Stimulated activated CD4-positive, alpha-beta T cell treated with anti-CD3 and anti-CD28 coated beads, Interleukin-4, amount 100 ng/mL, for 48 hours (primary cell): ENCODE data around the gene C13orf46.

Source experiments
- DNase-seq, 2 donors: peaks; one replicate each; pipeline ENCODE4 v3.0.0-alpha.2; 2020; ENCODE audit warnings: low read depth in 2 of 2

C13orf46 gene

GRCh38 chr13:113970810-113971470, 2.9 kb downstream of the C13orf46 start:
- DNase-seq, result no peak

- no peak for DNase-seq
Measured at GRCh38 chr13:113969973-113970611, 3.8 kb downstream of the C13orf46 start.

GRCh38 chr13:113969311-113969972, 4.4 kb downstream of the C13orf46 start:
- no peak for DNase-seq

- DNase-seq, result no peak
Measured at GRCh38 chr13:113968463-113969310, 5.2 kb downstream of the C13orf46 start.

- DNase-seq, result no peak
Measured at GRCh38 chr13:113967729-113968462, 6.0 kb downstream of the C13orf46 start.

GRCh38 chr13:113967206-113967720, 6.6 kb downstream of the C13orf46 start:
- no peak for DNase-seq

GRCh38 chr13:113965968-113966884, 7.7 kb downstream of the C13orf46 start:
- no peak for DNase-seq

GRCh38 chr13:113965383-113965874, 8.4 kb downstream of the C13orf46 start:
- DNase-seq, result no peak

GRCh38 chr13:113964251-113964995, 9.5 kb downstream of the C13orf46 start:
- DNase-seq, result no peak

GRCh38 chr13:113963376-113963775, 10.5 kb downstream of the C13orf46 start:
- DNase-seq, result no peak

- no peak for DNase-seq
Measured at GRCh38 chr13:113962975-113963374, 10.9 kb downstream of the C13orf46 start.

GRCh38 chr13:113962386-113962785, 11.5 kb downstream of the C13orf46 start:
- DNase-seq, result no peak

GRCh38 chr13:113960276-113960948, 13.5 kb downstream of the C13orf46 start:
- no peak for DNase-seq

GRCh38 chr13:113959198-113959597, 14.7 kb downstream of the C13orf46 start:
- no peak for DNase-seq

GRCh38 chr13:113958373-113958772, 15.5 kb downstream of the C13orf46 start:
- no peak for DNase-seq

GRCh38 chr13:113956571-113956970, 17.3 kb downstream of the C13orf46 start:
- DNase-seq, result no peak

GRCh38 chr13:113955691-113956090, 18.2 kb downstream of the C13orf46 start:
- no peak for DNase-seq

- no peak for DNase-seq
Measured at GRCh38 chr13:113955235-113955634, 18.6 kb downstream of the C13orf46 start.
